HepG2 (cell line): ENCODE data around the gene POLRMT. TPM values are rescaled to one million over a fixed set of nuclear protein-coding genes. Genes with fewer than 3 reads are reported as not detected.

Experiments used
- CEBPB ChIP-seq: IDR thresholded peaks from 2 replicates; pipeline ENCODE4 v1.6.1; 2011; ENCODE audit warnings: low read depth, low read length, improper control_type of control experiment, borderline replicate concordance
- ELF3 ChIP-seq: IDR thresholded peaks from 2 replicates; pipeline ENCODE4 v1.6.1; 2016; ENCODE audit warnings: missing genetic modification reagents, missing compliant biosample characterization
- FOXK1 ChIP-seq: sonication (generic); formaldehyde crosslinking; IDR thresholded peaks from 2 replicates; pipeline ENCODE4 v1.4.0; 2020; ENCODE audit warnings: low read depth, missing genetic modification reagents, borderline replicate concordance
- HNRNPL ChIP-seq: fragments of 200-400 bp; formaldehyde crosslinking; IDR thresholded peaks from 2 replicates; pipeline ENCODE4 v1.6.1; 2017; ENCODE audit warnings: mild to moderate bottlenecking, low read depth, low read length
- KMT2B ChIP-seq: IDR thresholded peaks from 2 replicates; pipeline ENCODE4 v1.6.1; 2016; ENCODE audit warnings: missing genetic modification reagents, missing compliant biosample characterization
- SYNCRIP ChIP-seq: fragments of 200-400 bp; formaldehyde crosslinking; IDR thresholded peaks from 2 replicates; pipeline ENCODE4 v1.6.1; 2018; ENCODE audit warnings: mild to moderate bottlenecking, low read depth, low read length; ENCODE audit not compliant: insufficient read depth
- XBP1 ChIP-seq: sonication (generic); formaldehyde crosslinking; IDR thresholded peaks from 2 replicates; pipeline ENCODE4 v1.5.0; 2020; ENCODE audit warnings: missing genetic modification reagents
- XRCC5 ChIP-seq: fragments of 200-400 bp; formaldehyde crosslinking; optimal IDR thresholded peaks from 2 replicates; pipeline ENCODE3; 2017; ENCODE audit warnings: mild to moderate bottlenecking, low read length
- ZKSCAN8 ChIP-seq: IDR thresholded peaks from 2 replicates; pipeline ENCODE4 v1.6.1; 2016; ENCODE audit warnings: borderline replicate concordance, missing genetic modification reagents, missing compliant biosample characterization
- ZNF343 ChIP-seq: sonication (generic); formaldehyde crosslinking; IDR thresholded peaks from 2 replicates; pipeline ENCODE4 v1.4.0; 2020; ENCODE audit warnings: mild to moderate bottlenecking, missing genetic modification reagents
- ZNF564 ChIP-seq: sonication (generic); formaldehyde crosslinking; IDR thresholded peaks from 2 replicates; pipeline ENCODE4 v1.8.1; 2023; ENCODE audit warnings: mild to moderate bottlenecking, missing genetic modification reagents
- ZNF614 ChIP-seq: IDR thresholded peaks from 2 replicates; pipeline ENCODE4 v1.6.1; 2018; ENCODE audit warnings: missing biosample characterization, missing genetic modification reagents, inconsistent platforms, borderline replicate concordance
- ZNF773 ChIP-seq: sonication (generic); formaldehyde crosslinking; IDR thresholded peaks from 2 replicates; pipeline ENCODE4 v1.4.0; 2020; ENCODE audit warnings: missing genetic modification reagents, borderline replicate concordance
- polyA plus RNA-seq, 8 experiments: library from polyadenylated mRNA; depleted of rRNA in 3 of 8; stranded (reverse) in 7 of 8; unstranded in 1 of 8; fragments of >200 nt; fragmentation: Illumina TruSeq in 4 of 8; extraction: Trizol in 4 of 8; gene quantifications; 2 replicates each; pipeline versions ENCODE4 v1.2.1 to v1.2.3, GENCODE V29; 2011 to 2016; ENCODE audit warnings: low read depth in 4 of 8, missing spikeins in 1 of 8, mixed read lengths in 1 of 8; ENCODE audit not compliant: insufficient read depth in 1 of 8
- total RNA-seq, 5 experiments: library from RNA; depleted of rRNA; stranded (reverse); fragments of >200 nt; fragmentation: Illumina TruSeq; extraction: Trizol; gene quantifications; 2 replicates each; pipeline ENCODE4 v1.2.3, GENCODE V29; 2016; ENCODE audit warnings: low read depth in 1 of 5
- TF ChIP-seq, protein P1 (sequence below): sonication (generic); formaldehyde crosslinking; IDR thresholded peaks from 2 replicates; pipeline ENCODE4 v1.5.1; 2020; ENCODE audit warnings: mild to moderate bottlenecking, missing genetic modification reagents, moderate library complexity
- TF ChIP-seq, protein P2 (sequence below): sonication (generic); formaldehyde crosslinking; IDR thresholded peaks from 2 replicates; pipeline ENCODE4 v1.4.0; 2020; ENCODE audit warnings: low read depth, missing genetic modification reagents
- TF ChIP-seq, protein P3 (sequence below): sonication (generic); formaldehyde crosslinking; IDR thresholded peaks from 2 replicates; pipeline ENCODE4 v1.5.0; 2020; ENCODE audit warnings: missing genetic modification reagents
- TF ChIP-seq, protein P4 (sequence below): IDR thresholded peaks from 2 replicates; pipeline ENCODE4 v1.6.1; 2012; ENCODE audit warnings: low read depth, low read length, improper control_type of control experiment
- TF ChIP-seq, protein P5 (sequence below): sonication (generic); formaldehyde crosslinking; IDR thresholded peaks from 2 replicates; pipeline ENCODE4 v1.4.0; 2020; ENCODE audit warnings: missing genetic modification reagents, mild to moderate bottlenecking, borderline replicate concordance

The POLRMT gene
- total and polyA plus RNA-seq, 2 of the 13 experiments (the other 11 are each of a cell fraction or from before 2014, with no cell fraction given): 78.0 to 101 TPM

DNA sequence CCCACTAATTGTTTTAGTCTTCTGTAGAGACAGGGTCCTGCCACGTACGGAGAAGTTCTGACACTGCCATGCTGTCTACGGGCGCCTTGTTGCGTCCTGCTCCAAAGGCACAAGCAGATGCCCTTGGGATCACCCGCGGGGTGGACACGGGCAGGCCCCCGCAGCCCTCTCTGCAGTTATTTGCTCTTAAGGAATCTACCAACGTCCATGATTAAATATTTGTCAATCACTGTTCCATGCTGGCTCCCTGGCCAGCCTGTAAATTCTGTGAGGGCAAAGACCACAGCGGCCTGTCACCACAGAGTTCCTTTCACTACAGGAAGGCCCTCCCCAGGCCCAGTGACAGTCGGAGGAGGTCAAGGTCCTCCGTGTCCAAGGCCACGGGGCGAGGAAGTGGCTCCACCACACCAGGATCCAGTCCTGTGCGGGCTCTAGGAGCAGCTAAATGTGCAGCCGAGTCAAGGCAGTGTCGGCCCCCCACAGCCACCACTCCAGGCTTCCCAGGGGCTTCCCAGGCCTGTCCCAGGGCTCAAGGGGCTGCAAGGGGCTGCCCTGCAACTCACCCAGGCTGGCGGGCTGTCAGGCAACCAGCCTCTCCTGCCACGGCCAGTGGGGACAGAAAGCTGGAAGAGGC lies 27.6 kb upstream of the POLRMT start (continued):
- TF ChIP-seq, protein P1, sequence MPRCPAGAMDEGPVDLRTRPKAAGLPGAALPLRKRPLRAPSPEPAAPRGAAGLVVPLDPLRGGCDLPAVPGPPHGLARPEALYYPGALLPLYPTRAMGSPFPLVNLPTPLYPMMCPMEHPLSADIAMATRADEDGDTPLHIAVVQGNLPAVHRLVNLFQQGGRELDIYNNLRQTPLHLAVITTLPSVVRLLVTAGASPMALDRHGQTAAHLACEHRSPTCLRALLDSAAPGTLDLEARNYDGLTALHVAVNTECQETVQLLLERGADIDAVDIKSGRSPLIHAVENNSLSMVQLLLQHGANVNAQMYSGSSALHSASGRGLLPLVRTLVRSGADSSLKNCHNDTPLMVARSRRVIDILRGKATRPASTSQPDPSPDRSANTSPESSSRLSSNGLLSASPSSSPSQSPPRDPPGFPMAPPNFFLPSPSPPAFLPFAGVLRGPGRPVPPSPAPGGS (CRISPR knock-in tag): no peak; the same call in 1 of the 2 replicates
- peak; percentile 40; the same call in 1 of the 2 replicates for TF ChIP-seq ZKSCAN8 (CRISPR knock-in tag)
- TF ChIP-seq ZNF343 (CRISPR knock-in tag): 0 out of 2 replicates have a peak, but pooled peaks have one; percentile 27
- no peak for TF ChIP-seq XBP1 (CRISPR knock-in tag)
- TF ChIP-seq FOXK1: no peak
- peak; percentile 21; the same call in 1 of the 2 replicates for TF ChIP-seq KMT2B (CRISPR knock-in tag)
- peak; percentile 76; the same call in 1 of the 2 replicates for TF ChIP-seq ZNF614 (CRISPR knock-in tag)
- TF ChIP-seq, protein P2, sequence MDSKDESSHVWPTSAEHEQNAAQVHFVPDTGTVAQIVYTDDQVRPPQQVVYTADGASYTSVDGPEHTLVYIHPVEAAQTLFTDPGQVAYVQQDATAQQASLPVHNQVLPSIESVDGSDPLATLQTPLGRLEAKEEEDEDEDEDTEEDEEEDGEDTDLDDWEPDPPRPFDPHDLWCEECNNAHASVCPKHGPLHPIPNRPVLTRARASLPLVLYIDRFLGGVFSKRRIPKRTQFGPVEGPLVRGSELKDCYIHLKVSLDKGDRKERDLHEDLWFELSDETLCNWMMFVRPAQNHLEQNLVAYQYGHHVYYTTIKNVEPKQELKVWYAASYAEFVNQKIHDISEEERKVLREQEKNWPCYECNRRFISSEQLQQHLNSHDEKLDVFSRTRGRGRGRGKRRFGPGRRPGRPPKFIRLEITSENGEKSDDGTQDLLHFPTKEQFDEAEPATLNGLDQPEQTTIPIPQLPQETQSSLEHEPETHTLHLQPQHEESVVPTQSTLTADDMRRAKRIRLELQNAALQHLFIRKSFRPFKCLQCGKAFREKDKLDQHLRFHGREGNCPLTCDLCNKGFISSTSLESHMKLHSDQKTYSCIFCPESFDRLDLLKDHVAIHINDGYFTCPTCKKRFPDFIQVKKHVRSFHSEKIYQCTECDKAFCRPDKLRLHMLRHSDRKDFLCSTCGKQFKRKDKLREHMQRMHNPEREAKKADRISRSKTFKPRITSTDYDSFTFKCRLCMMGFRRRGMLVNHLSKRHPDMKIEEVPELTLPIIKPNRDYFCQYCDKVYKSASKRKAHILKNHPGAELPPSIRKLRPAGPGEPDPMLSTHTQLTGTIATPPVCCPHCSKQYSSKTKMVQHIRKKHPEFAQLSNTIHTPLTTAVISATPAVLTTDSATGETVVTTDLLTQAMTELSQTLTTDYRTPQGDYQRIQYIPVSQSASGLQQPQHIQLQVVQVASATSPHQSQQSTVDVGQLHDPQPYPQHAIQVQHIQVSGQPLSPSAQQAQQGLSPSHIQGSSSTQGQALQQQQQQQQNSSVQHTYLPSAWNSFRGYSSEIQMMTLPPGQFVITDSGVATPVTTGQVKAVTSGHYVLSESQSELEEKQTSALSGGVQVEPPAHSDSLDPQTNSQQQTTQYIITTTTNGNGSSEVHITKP (CRISPR knock-in tag): peak; percentile 72; the same call in 1 of the 2 replicates
- TF ChIP-seq, protein P3, sequence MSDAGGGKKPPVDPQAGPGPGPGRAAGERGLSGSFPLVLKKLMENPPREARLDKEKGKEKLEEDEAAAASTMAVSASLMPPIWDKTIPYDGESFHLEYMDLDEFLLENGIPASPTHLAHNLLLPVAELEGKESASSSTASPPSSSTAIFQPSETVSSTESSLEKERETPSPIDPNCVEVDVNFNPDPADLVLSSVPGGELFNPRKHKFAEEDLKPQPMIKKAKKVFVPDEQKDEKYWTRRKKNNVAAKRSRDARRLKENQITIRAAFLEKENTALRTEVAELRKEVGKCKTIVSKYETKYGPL: no peak
- TF ChIP-seq, protein P4, sequence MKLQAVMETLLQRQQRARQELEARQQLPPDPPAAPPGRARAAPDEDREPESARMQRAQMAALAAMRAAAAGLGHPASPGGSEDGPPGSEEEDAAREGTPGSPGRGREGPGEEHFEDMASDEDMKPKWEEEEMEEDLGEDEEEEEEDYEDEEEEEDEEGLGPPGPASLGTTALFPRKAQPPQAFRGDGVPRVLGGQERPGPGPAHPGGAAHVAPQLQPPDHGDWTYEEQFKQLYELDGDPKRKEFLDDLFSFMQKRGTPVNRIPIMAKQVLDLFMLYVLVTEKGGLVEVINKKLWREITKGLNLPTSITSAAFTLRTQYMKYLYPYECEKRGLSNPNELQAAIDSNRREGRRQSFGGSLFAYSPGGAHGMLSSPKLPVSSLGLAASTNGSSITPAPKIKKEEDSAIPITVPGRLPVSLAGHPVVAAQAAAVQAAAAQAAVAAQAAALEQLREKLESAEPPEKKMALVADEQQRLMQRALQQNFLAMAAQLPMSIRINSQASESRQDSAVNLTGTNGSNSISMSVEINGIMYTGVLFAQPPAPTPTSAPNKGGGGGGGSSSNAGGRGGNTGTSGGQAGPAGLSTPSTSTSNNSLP: peak; percentile 92
- no peak for TF ChIP-seq XRCC5
- peak; percentile 91 for TF ChIP-seq ELF3 (CRISPR knock-in tag)
- TF ChIP-seq ZNF564: no peak
- TF ChIP-seq, protein P5, sequence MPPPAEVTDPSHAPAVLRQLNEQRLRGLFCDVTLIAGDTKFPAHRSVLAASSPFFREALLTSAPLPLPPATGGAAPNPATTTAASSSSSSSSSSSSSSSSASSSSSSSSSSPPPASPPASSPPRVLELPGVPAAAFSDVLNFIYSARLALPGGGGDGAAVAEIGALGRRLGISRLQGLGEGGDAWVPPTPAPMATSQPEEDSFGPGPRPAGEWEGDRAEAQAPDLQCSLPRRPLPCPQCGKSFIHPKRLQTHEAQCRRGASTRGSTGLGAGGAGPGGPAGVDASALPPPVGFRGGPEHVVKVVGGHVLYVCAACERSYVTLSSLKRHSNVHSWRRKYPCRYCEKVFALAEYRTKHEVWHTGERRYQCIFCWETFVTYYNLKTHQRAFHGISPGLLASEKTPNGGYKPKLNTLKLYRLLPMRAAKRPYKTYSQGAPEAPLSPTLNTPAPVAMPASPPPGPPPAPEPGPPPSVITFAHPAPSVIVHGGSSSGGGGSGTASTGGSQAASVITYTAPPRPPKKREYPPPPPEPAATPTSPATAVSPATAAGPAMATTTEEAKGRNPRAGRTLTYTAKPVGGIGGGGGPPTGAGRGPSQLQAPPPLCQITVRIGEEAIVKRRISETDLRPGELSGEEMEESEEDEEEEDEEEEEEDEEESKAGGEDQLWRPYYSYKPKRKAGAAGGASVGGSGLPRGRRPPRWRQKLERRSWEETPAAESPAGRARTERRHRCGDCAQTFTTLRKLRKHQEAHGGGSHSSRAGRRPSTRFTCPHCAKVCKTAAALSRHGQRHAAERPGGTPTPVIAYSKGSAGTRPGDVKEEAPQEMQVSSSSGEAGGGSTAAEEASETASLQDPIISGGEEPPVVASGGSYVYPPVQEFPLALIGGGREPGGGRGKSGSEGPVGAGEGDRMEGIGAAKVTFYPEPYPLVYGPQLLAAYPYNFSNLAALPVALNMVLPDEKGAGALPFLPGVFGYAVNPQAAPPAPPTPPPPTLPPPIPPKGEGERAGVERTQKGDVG (CRISPR knock-in tag): peak; percentile 67; the same call in 1 of the 2 replicates
- no peak; the same call in 1 of the 2 replicates for TF ChIP-seq ZNF773
- no peak for TF ChIP-seq HNRNPL
- TF ChIP-seq SYNCRIP: no peak
- TF ChIP-seq CEBPB: no peak
